Stromal cell of bone marrow (primary cell): ENCODE measurements around the gene PACSIN3.

Experiments used
- DNase-seq: peaks from one replicate; pipeline ENCODE4 v3.0.0-alpha.2; 2012; ENCODE audit warnings: low read depth

Gene PACSIN3

DNA sequence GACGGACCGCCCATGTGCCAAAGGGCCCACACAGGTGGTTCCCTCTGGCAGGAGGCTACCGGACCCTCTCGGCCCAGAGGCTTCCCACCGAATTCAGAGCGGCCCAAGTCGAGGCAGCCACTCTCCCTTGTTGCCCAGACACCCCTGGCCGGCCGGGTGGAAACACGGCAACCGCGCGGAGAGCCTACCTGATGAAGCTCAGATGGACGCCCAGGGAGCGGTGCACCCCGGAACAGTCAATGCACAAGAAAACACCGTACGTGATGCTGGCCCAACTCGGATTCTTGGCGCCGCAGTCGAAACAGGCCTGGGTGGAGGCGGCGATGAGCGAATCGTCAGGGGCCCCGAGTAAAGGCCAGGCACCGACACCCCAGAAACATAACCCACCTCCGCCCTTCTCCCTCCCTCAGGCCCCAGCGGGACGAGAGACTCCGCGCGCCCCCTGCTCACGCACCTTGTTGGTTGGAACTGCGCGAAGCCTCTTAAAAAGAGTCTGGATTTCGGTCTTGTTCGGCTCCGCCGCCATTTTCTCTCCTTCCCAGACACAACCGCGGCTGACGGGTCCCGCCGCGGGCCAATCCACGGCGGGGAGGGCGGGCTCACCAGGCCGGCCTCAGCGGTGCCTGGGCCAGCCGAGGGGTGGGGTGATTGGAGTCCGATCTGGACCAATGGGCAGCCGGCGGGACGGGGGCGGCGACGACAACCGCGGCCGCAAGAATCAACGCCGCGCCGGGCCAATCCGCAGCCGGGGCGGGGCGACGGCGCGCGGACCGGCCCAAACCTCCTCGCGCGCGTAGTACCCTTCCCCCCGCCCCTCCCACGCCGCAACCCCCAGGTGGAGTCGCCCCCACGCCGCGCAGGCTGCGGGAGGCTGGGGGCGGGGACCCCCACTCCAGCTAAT is 9.7 kb downstream of the PACSIN3 start, which contains the start of gene ARFGAP2:
Gene ARFGAP2 (minus strand): TSS at position 552 of the 901 bp plus-strand sequence. CDS start 26 bp downstream, at position 526.
- peak; percentile 94 for DNase-seq

DNA sequence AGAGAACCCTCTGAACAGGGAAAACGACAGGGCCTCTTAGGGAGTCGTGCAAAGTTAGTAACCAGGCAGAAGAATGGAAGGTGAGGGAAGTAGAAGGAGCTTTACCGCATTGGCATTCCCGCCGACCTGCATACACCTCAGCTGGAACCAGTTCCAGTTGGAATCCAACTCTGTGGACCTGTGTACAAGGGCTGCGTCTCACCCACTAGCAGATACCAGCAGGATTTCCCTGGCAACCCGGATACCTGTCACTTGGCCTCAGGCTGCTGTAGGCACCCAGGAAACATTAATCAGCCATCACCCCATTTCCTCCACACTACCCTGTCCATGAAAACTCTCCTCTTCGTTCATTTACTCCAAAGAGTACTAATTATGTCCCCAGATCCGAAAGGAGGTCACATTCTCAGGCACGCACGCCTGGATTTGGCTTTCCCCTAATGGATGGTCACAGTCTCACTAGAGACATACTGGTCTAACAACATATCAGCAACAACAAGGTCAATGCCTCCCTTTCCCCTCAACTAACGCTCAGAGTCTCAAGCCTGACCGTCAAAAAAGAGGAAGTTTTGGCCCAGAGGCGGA is 10.4 kb downstream of the PACSIN3 start:
- DNase-seq, result no peak

DNA sequence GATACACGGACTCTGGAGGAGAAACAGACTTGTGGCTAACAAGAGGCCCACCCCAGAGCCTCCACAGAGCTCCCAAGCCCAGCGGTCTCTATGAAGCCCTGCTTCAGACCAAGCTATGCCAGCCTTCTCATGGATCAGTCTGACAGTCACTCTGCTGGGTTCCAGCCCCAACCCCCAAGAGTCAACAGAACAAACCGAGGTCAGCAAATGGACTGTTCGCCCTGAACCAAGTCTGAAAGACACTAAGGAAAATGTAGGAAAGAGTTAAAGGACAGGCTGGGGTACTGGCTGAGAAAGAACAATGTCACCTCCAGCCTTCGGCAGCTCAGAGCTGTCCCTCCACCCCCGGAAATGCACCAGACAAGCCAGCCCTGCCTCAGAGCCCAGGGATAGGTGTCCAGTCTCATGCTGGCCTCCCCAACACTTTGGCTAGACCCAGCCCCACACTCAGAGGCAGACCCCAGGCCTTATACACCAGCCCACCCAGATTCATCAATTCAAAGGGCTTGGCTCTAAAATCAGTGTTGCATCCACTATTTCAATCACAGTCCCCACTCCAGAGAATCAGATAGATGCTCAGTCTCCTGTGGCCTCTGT is 13.4 kb downstream of the PACSIN3 start:
- no peak for DNase-seq

DNA sequence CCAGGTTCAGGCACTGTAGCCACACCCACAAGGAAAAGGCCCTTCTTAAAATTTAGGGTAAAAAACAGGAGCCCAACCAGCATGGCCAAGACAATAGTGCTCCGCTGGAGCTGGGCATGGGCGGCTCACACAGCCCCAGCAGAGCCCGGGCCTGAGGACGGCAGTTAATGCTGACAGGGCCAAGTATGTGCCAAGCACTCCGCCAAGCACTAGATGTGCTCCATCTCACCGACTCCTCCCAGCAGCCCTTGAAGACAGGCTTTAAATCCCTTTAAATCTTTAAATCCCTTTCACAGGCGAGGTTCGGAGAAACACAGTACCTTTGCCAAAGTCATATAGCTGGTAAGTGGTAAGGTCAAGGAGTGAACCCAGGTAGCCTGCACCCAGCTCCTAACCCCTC is 14.4 kb downstream of the PACSIN3 start:
- no peak for DNase-seq

DNA sequence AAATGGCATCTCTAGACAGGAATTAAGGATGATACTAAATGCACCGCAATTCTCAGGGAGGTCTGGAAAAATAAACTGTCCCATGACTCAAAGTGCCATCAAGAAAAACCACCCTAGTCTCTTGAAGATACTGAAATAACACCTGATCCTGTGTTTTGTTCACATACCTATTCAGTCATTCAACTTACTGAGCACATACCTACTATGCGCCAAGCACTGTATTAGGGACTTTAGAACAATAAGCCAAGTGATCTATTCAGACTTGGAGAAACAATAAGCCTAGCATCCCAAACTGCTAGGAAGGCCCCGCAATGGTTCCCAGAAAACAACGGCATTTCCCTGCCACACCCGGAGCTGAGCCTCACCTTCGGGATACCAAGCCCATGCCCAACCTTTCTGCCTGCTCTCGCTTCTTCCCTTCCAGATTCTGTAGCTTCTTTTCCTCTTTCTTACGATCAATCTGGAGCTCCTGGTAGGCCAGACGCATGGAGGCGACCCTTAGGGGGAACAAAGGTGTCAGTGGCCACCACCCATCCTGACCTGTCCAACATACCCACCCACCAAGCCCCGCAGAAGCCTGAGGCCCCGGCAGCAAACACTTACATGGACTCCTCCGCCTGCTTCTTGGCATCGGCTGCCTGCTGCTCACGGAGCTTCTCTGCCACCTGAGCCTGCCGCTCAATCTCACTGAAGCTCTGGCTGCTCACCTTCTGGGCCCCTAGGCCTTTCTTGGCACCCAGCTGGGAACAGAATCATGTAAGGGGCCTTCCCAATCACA is 15.0 kb downstream of the PACSIN3 start:
- DNase-seq, result no peak

DNA sequence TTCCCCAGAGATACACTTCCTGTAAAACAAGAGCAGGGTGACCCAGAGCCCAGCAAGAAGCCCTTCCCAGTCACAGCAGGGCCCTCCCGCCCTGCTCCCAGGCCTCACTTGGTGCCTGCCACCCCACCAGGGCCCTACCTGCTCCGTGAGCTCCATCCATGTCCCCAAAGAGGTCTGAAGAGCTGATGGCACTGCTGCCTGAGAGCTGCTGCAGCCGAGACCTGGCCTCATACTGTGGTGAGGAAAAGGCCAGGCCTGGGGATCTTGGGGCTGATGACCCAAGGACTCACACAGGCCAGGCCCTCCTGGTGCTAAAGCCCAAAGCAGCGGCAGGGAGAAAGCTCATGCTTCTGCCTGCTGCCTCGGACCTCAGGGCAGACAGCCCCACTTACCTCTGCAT is 19.9 kb downstream of the PACSIN3 start:
- DNase-seq, result no peak

DNA sequence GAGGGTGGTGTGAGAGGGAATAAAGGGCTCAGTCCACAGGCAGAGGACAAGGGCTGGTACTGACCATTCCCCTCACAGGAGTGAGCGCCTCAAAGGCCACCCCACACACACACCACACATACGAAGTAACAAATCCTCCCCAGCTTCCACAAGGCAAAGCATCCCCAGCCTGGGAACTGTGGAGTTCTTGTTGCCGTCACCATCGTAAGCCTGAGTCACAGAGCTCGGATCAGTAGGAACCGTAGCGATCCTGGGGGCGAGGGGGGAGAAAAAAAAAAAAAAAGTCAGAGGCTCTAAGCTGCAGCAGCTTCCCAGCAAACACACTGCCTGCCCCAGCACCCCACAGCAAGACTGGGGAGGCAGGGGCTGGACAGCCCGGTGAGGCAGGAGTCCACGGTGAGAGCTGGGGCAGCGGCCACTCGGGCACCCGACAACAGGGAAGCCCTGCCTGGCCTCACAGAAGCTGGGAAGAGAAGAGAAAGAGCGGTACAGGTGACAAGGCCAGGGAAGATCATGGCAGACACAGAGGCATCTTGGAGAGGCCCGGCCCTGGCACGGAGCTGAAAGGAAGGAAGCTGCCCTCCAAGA is 20.9 kb downstream of the PACSIN3 start:
- DNase-seq, result no peak

DNA sequence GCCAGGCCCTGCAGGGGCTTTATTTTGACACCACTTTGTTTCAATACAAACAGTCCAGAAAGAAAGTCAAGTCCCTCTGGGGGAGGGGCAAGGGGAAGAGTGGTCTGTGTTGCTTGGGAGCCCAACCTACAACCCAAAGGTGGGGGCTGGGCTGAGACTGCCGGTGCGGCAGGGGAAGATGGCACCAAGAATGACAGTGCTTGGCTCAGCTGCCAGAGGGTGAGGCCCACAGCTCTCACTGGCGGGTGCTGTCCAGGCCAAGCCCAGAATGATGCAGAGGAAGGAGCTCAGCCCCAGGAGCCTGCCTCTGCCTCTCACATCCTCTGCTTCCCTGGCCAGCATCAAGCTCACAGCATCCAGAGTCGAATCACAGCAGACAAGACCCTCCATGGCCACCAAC is 21.9 kb downstream of the PACSIN3 start:
- no peak for DNase-seq

DNA sequence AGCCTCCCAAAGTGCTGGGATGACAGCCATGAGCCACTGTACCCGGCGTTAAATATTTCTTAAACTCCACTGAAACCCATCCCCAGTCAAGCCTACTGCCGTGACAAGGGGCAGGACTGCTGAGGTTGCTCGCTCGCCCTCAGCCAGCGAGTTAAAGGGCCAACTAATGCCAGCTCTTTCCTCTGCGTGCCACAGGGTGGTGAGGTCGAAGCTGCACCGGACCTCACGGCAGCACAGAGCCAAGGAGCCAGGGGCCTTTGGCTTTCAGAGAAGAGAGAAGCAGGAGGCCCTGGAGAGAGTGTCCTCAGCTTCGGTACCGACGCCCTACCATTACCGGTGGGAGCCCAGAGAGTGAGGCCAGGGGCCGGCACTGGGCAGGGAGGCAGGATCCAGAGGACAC is 22.3 kb downstream of the PACSIN3 start:
- DNase-seq, result no peak

DNA sequence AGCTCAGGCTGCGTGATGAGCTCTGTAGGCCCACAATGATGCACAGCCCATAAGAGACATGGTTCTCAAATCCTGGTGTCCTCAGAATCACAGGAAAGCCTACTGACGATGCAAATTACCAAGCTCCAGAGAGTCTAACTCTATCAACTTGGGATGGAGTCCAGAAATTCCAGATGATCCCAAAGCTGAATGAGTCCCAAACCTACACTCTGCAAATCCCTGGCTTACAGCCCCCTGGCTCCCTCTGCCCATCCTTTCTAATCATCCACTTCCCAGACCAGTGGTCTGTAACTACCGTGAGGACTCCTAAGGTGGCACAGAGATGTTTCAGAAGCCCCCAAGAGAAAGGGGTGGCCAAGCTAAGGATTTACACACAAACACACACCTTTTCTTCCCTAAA is 23.0 kb downstream of the PACSIN3 start:
- DNase-seq, result no peak

DNA sequence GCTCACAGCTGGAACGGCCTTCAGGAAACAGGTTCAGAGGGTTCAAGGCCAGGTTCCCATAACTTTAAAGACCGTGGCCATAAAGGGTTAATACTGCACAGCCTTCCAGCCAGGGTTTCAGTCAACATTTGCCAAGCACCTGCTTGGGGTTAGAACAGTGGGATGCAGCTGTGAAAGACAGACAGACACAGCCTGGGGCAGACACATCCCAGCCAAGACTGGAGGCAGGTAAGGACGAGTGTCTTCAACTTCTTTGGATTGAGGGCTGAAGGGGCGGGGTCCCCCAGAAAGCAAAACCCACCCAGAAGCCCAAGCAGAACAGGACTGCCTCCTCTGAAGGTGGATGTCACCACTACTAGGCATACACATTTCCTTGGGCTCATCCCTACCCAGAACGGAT is 23.8 kb downstream of the PACSIN3 start:
- DNase-seq, result no peak

DNA sequence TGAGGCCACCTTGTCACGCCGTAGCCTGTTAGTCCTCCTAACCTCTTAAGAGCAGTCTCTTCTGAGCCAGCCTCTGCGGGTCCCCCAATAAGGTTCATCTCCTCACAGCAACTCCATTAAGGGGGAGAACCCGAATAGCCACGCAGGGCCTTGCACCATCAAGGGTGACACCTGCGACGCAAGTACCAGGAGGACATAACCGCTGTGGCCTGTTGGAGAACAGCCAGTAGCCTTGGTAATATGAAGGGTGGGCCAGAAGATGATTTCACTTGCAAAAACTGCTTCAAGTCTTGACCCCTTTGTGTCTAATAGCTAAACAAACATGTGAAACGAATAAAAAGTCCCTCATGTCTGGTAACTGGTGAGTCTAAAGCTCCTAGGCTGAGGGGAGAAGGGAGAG is 24.3 kb downstream of the PACSIN3 start:
- no peak for DNase-seq

DNA sequence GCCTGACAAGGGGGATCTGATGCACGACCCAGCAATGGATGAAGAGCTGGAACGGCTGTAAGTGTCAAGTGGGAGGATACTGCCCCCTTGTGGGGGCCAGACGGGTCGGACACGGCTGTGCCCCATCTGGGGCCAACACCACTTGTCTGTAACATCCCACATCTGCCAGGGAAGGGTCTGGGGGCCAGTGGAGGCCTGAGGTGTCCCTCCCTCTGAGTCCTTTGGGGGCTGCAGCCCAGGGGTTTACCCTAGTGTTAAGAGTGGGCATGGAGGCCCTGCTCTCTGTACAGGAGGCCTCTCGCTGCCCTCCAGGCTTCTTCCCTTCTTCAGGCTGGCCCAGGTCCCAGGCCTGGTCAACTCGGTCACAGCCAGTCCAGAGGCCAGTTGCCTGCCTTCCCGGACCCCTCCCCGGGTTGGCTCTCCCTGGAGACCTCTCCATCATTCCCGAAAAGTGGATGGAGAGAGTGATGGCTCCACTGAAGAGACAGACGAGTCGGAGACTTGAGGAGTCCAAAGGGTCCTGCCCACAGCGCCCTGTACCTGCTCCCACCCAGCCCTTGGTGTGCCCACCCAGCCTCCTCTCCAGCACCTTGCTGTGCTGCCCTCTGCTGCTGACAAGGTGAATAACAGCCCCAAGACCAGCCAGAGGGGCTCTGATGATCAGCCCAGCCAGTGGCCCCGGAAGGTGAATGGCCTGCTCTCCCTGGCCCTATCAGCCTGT is 24.9 kb downstream of the PACSIN3 start:
- no peak for DNase-seq

DNA sequence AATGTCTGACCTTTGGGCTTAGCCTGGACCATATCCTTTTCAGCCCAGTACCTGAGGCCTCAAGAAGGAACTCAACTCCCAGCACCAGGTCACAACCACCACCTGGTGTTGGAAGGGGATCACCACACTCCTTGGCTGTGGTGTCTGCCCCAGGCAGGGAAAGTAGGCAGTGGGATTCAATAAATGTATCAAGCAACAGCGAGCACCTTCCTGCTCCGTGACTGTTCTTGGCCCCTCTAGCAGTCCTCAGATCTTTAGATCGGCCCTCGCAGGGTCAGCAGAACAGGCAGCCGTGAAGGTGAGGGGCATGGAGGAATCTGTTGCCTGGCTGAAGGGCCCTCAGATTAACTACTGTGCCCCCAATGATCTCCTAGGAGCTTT is 25.5 kb downstream of the PACSIN3 start:
- no peak for DNase-seq

DNA sequence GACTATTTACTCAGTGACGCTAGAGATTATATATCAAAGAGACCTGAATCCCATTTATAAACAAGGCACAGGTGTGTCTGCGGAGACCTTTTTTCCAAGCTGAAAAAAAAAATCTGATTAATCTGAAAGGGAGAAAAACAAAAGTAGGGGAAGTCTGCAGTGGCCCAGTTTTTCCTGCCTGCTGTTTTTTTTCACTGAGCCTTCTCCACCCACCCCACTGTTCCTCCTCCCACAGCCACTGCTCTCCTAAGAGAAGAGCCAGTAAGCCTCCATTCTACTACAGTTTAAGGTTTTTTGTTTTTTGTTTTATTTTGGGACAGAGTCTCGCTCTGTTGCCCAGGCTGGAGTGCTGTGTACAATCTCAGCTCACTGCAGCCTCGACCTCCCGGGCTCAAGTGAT is 28.0 kb downstream of the PACSIN3 start:
- no peak for DNase-seq

DNA sequence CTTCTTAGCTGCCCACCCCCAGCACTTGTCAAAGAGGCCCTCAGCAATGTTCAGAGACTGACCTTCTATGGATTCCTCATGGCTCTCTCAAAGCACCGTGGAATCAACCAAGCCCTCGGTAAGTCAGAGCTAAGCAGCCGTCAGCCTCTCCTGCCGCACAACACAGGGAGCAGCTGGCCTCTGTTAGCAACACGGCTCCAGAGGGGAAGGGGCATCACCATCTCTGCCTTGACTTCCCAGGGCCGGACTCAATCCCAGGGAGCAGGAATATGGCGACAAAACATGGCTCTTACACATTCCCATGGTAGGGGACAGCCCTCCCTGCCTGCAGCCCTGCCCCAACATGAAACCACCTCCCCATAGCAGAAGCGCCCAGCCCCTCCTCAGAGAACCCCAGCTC is 28.4 kb downstream of the PACSIN3 start:
- DNase-seq, result no peak

DNA sequence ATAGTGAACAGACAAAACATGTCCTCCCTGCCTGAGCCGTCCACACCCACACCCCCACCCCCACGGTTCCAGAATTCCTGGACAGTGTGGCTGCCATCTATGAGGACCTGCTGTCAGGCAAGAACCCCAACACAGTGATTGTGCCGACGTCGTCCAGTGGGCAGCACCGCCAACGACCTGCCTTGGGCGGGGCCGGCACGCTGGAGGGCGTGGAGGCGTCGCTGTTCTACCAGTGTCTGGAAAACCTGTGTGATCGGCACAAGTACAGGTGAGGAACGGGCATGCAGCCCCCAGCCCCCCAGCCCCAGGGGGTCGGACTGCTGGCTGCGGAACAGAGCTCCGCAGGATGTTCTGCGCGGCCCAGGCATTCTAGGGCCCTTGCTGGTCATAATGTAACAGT is 29.3 kb downstream of the PACSIN3 start:
- DNase-seq, result no peak

DNA sequence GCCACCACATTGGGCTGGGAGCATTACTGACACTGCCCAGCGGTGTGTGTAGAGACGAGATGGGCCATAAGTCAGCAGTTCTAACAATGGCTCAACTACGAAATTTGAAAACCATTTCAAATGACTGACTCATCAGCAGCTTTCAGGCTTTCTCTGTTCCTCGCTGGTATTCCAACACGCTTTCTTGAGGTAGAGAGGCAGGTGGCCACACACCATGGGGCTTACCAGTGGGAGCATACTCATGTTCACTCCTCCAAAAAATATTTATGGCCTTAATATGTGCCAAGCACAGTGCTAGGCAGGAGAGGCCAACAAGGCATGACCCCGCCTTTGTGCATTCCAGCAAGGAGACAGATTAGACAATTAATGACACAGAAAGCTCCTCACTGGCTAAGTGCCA is 29.9 kb downstream of the PACSIN3 start:
- no peak for DNase-seq

DNA sequence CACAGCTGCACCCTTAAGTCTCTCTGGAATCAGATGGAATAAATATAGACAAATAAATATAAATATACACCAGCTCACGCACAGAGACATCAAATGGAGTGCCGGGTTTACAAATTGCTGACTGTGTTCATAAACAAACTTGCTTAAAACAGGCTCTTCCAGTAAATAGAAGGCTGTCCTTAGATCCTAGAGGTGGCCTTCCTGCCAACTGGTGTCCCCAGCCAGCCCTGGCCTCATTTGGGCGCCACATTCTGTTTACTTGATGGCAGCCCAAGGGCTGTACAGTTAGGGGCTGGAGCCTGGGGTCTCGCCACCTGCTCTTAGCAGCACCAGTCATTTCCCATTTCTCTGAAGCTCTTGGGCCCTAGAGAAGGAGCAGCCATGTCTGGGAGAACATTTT is 30.4 kb downstream of the PACSIN3 start:
- no peak for DNase-seq

DNA sequence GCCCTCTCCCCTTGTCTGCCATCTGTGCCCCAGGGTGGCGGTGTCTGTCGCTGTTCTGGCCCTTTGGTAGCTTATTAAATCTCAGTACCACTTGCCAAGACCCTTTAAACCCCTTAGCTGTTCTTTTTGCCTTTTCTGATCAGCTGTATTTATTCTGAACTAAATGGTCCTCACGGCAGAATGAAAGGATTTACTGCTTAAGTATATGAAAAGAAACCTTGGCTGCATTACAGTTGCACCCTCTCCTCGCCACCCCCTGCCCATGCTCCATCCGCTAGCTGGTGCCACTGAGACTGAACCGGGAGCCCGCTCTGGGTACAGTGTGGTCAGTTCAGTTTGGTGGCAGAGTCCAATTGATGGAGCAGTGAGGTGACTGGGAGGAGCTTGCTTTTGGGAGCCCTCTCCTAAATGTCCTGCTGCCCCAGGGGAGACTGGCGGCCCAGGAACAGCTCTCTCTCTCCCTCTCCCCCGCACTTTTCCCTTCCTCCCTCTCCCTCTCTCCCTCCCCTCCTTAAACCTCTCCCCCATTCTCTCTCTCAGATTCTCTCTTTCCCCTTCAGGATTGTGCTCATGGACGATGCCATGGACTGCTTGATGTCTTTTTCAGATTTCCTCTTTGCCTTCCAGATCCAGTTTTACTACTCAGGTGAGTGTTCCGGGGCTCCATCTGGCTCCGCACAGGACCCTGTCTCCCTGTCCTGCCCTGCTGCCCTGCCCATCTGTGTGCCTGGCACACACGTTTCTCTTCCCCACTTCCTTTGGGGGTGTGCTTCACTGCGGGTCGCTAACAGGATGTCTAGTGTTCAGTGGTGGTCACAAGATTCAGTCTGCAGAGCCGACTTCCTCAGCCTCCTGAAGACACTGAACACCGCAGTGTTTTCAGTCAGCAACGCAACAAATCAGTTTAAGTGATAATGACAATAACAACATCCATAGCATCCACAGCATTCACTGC is 31.3 kb downstream of the PACSIN3 start:
- no peak for DNase-seq
